ENCODE measurements around the gene YWHAH. TPM values are rescaled to one million over a fixed set of nuclear protein-coding genes. Genes with fewer than 3 reads are reported as not detected.

Gene YWHAH
- total RNA-seq, 8 experiments from 2014 or later: 49.9 to 226 (median 106) TPM

GRCh38 chr22:31927562-31927961, 16.8 kb upstream of the YWHAH start:
- in situ Hi-C loops (cut with MboI; ENCODE audit: low pct_unique_long_range_greater_than_20kb in 2 of 9, low sequenced_read_pairs in 9 of 9, unreplicated experiment in 9 of 9): no loop called here

GRCh38 chr22:31929167-31929930, 15.0 kb upstream of the YWHAH start:
- Histone ChIP-seq H3K4me3 (no peak overlapping the region), H3K4me1 (replicated peaks in 1 of 2) (peaks cover 34 to 38% of the 10 kb centered on the region in 2 donors), H3K27ac (peak overlapping the region; percentile 73 to 78)
- ATAC-seq (replicated peaks in 6 of 8): peak in 6 of 8 experiments; percentile 30 to 85 (median 79)
- in situ Hi-C loops (cut with MboI; ENCODE audit: low pct_unique_long_range_greater_than_20kb in 2 of 9, low sequenced_read_pairs in 9 of 9, unreplicated experiment in 9 of 9): no loop called here
- WGBS, 10 experiments: 0 to 83% (median 62%) methylated on average over 1 to 4 of the region's 8 CpGs; no CpG with 5 or more reads in 3 of the 10 experiments

More at GRCh38 chr22:31927562-31927961, 16.8 kb upstream of the YWHAH start:
- Histone ChIP-seq H3K4me1 (replicated peaks in 1 of 2) (peaks cover 48 to 53% of the 10 kb centered on the region in 2 donors), H3K27ac (no peak overlapping the region), H3K4me3 (no peak overlapping the region)
- ATAC-seq (replicated peaks in 6 of 8): no peak
- WGBS, 10 experiments: 29 to 100% (median 65%) methylated on average over 1 to 3 of the region's 3 CpGs; no CpG with 5 or more reads in 6 of the 10 experiments

DNA sequence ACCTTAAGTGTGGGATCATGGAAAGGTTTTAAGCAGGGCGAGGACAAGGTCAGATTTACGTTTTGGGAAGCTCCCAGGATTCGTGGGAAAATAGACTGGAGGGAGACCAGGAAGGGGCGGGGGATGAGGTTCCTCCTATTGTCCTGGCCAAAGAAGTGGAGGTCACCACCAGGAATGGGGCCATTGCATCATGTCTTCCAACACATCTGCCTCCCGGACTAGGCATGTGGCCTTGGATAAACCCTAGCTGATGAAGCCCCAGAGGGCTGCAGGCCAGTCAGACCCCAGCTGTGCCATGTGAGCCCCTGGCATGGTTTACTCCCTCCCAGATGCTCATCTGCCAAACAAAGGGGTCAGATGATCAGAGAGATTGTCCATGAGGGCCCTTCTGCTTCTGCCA, 11.5 kb upstream of the YWHAH start:
- 34 to 85% (median 66%) methylated on average over 2 to 5 of the region's 5 CpGs; no CpG with 5 or more reads in 3 of the 10 experiments for WGBS, 10 experiments
- no peak for ATAC-seq (replicated peaks in 6 of 8)
- Histone ChIP-seq H3K4me1 (replicated peaks in 1 of 2) (peaks cover 17% of the 10 kb centered on the region in 2 donors), H3K4me3 (no peak overlapping the region), H3K27ac (no peak overlapping the region)
- in situ Hi-C loops (cut with MboI; ENCODE audit: low pct_unique_long_range_greater_than_20kb in 2 of 9, low sequenced_read_pairs in 9 of 9, unreplicated experiment in 9 of 9): no loop called here

- 79 to 100% (median 93%) methylated on average over 3 of the region's 6 CpGs; no CpG with 5 or more reads in 7 of the 10 experiments for WGBS, 10 experiments
- in situ Hi-C loops (cut with MboI; ENCODE audit: low pct_unique_long_range_greater_than_20kb in 2 of 9, low sequenced_read_pairs in 9 of 9, unreplicated experiment in 9 of 9): no loop called here
- no peak overlapping the region for H3K4me3 ChIP-seq
- H3K4me1 ChIP-seq (replicated peaks in 1 of 2): peaks cover 17% of the 10 kb centered on the region in 2 donors
- ATAC-seq (replicated peaks in 6 of 8): no peak
- H3K27ac ChIP-seq: no peak overlapping the region
These were observed 10.9 kb upstream of the YWHAH start for GRCh38 chr22:31933406-31933805.

- in situ Hi-C loops (cut with MboI; ENCODE audit: low pct_unique_long_range_greater_than_20kb in 2 of 9, low sequenced_read_pairs in 9 of 9, unreplicated experiment in 9 of 9): no loop called here
- 53 to 92% (median 78%) methylated on average over 1 to 9 of the region's 17 CpGs; no CpG with 5 or more reads in 3 of the 10 experiments for WGBS, 10 experiments
- ATAC-seq (replicated peaks in 6 of 8): no peak
- peaks cover 13 to 14% of the 10 kb centered on the region in 2 donors for H3K4me1 ChIP-seq (replicated peaks in 1 of 2)
- H3K27ac ChIP-seq: no peak overlapping the region
- H3K4me3 ChIP-seq: no peak overlapping the region
These were observed 10.4 kb upstream of the YWHAH start for GRCh38 chr22:31933816-31934482.

GRCh38 chr22:31935961-31936635, 8.2 kb upstream of the YWHAH start:
- no peak for ATAC-seq (replicated peaks in 6 of 8)
- Histone ChIP-seq H3K27ac (no peak overlapping the region), H3K4me1 (replicated peaks in 1 of 2) (peaks cover 0 to 4% of the 10 kb centered on the region in 2 donors), H3K4me3 (no peak overlapping the region)
- 30 to 100% (median 70%) methylated on average over 1 to 2 of the region's 4 CpGs; no CpG with 5 or more reads in 3 of the 10 experiments for WGBS, 10 experiments
- in situ Hi-C loops (cut with MboI; ENCODE audit: low pct_unique_long_range_greater_than_20kb in 2 of 9, low sequenced_read_pairs in 9 of 9, unreplicated experiment in 9 of 9): no loop called here

DNA sequence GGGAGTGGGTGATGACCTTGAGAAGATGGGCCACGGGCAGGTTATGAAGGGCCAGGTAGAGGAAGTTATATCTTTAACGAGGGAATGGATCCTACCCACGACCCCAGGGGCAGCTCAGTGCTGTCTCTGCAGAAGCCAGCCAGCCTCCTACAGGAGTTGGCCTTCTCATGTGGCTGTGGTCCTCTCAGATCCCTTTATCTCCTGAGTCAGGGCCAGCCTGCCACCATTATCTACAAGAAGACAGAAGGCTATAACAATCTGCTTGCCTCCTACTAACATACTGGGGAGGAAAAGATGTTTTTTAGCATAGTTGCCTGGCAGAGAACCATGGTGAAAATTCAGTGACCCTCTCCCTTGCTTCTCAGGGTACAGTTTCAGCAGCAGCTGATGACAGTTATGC, 7.0 kb upstream of the YWHAH start:
- H3K27ac ChIP-seq: no peak overlapping the region
- no peak overlapping the region for H3K4me3 ChIP-seq
- in situ Hi-C loops (cut with MboI; ENCODE audit: low pct_unique_long_range_greater_than_20kb in 2 of 9, low sequenced_read_pairs in 9 of 9, unreplicated experiment in 9 of 9): no loop called here
- 0 to 94% (median 67%) methylated on average over 1 to 3 of the region's 3 CpGs; no CpG with 5 or more reads in 4 of the 10 experiments for WGBS, 10 experiments
- H3K4me1 ChIP-seq (replicated peaks in 1 of 2): peaks cover 0 to 4% of the 10 kb centered on the region in 2 donors
- ATAC-seq (replicated peaks in 6 of 8): no peak

DNA sequence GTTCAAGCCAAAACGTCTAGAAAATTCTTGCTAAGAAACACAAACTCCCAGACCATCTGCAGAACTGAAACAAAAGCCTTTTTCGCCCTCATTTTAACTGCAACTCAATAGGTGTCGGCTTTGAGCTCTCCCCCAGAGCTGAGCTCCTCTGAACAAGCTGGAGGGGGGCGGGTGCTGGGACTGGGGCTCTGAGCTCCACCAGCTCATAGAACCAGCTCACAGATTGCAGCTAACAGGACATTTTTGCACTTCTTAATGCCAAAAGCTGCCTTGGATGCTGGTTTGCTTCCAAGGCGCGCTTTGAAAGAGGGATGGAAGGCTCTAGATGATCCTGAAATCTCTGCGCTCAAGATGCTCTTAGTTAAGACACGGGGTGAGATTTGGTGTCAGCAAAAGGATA, 6.0 kb upstream of the YWHAH start:
- WGBS, 10 experiments: 0 to 100% (median 65%) methylated on average over 1 to 5 of the region's 8 CpGs; no CpG with 5 or more reads in 4 of the 10 experiments
- no peak for ATAC-seq (replicated peaks in 6 of 8)
- Histone ChIP-seq H3K27ac (no peak overlapping the region), H3K4me1 (replicated peaks in 1 of 2) (peaks cover 0 to 7% of the 10 kb centered on the region in 2 donors), H3K4me3 (no peak overlapping the region)
- in situ Hi-C loops (cut with MboI; ENCODE audit: low pct_unique_long_range_greater_than_20kb in 2 of 9, low sequenced_read_pairs in 9 of 9, unreplicated experiment in 9 of 9): no loop called here

- WGBS, 10 experiments: 60 to 95% methylated on average over 1 to 3 of the region's 9 CpGs; no CpG with 5 or more reads in 8 of the 10 experiments
- Histone ChIP-seq H3K27ac (no peak overlapping the region), H3K4me3 (no peak overlapping the region), H3K4me1 (replicated peaks in 1 of 2) (peaks cover 4 to 11% of the 10 kb centered on the region in 2 donors)
- no peak for ATAC-seq (replicated peaks in 6 of 8)
- in situ Hi-C loops (cut with MboI; ENCODE audit: low pct_unique_long_range_greater_than_20kb in 2 of 9, low sequenced_read_pairs in 9 of 9, unreplicated experiment in 9 of 9): no loop called here
These were observed 3.8 kb upstream of the YWHAH start for GRCh38 chr22:31940506-31940905.

DNA sequence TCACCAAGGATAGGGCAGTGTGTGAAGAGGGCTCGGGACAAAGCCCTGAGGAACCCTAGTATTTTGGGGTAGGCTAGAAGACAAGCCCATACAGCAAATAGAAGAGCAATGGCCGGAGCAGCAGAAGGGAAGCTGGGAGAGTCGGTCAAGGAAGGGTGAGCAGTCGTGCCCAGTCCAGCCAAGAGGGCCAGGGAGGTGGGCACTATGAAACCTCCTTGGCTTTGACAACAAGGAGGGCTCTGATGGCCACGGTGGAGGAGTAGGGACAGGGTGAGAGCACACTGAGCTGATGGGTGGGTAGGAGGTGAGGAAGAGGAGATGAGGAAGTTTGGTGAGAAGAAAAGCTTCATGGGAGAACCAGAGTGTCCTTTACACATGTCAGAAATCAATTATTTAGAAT, 2.2 kb upstream of the YWHAH start:
- no peak for ATAC-seq (replicated peaks in 6 of 8)
- in situ Hi-C loops (cut with MboI; ENCODE audit: low pct_unique_long_range_greater_than_20kb in 2 of 9, low sequenced_read_pairs in 9 of 9, unreplicated experiment in 9 of 9): no loop called here
- WGBS, 10 experiments: 70 to 100% (median 100%) methylated on average over 1 to 5 of the region's 5 CpGs; no CpG with 5 or more reads in 1 of the 10 experiments
- Histone ChIP-seq H3K4me1 (replicated peaks in 1 of 2) (peaks cover 7 to 11% of the 10 kb centered on the region in 2 donors), H3K27ac (no peak overlapping the region), H3K4me3 (no peak overlapping the region)

- peak overlapping the region; percentile 41 to 92 (median 68) for H3K4me3 ChIP-seq
- no peak for ATAC-seq (replicated peaks in 6 of 8)
- in situ Hi-C loops (cut with MboI; ENCODE audit: low pct_unique_long_range_greater_than_20kb in 2 of 9, low sequenced_read_pairs in 9 of 9, unreplicated experiment in 9 of 9): no loop called here
- H3K27ac ChIP-seq: peak overlapping the region; percentile 95 to 97
- peaks cover 7 to 14% of the 10 kb centered on the region in 2 donors for H3K4me1 ChIP-seq (replicated peaks in 1 of 2)
- WGBS, 10 experiments: 50 to 100% (median 96%) methylated on average over 1 to 5 of the region's 15 CpGs; no CpG with 5 or more reads in 1 of the 10 experiments
These were observed 943 bp upstream of the YWHAH start for GRCh38 chr22:31943206-31943977.

- 0% methylated on average over 3 to 6 of the region's 76 CpGs; no CpG with 5 or more reads in 7 of the 10 experiments for WGBS, 10 experiments
- in situ Hi-C loops (cut with MboI; ENCODE audit: low pct_unique_long_range_greater_than_20kb in 2 of 9, low sequenced_read_pairs in 9 of 9, unreplicated experiment in 9 of 9): no loop called here
- Histone ChIP-seq H3K27ac (peak overlapping the region; percentile 95), H3K4me1 (replicated peaks in 1 of 2) (peaks cover 7 to 14% of the 10 kb centered on the region in 2 donors), H3K4me3 (peak overlapping the region; percentile 66 to 92 (median 76))
- ATAC-seq (replicated peaks in 6 of 8): peak; percentile 15 to 50 (median 42)
These were observed 536 bp downstream of the YWHAH start for GRCh38 chr22:31944700-31945442.

Measured in motor neuron (in vitro differentiated cells).